PC-3 (cell line): ENCODE results near the gene CCN2. TPM values are rescaled to one million over a fixed set of nuclear protein-coding genes. Genes with fewer than 3 reads are reported as not detected.

Experiments used
- ATAC-seq: fragments of 200-7000 bp; cut with Tn5 transposase; 2 replicates; pipeline ENCODE4 v1.9.1; 2020; ENCODE audit warnings: mild to moderate bottlenecking, moderate library complexity
- BruUV-seq: library from RNA; stranded (reverse); fragments of 400-500 nt; replicated peaks from 2 replicates; lab custom pipeline; 2021; lab: Mats Ljungman, UMichigan
- CTCF ChIA-PET: fragments of 300-600 bp; sonication (Branson Sonifier 250); formaldehyde crosslinking; loops from one replicate; lab custom pipeline; 2022; ENCODE audit warnings: antibody characterized with exemption; lab: Charles Lee
- POLR2A ChIA-PET: fragments of 300-600 bp; sonication (Branson Sonifier 250); formaldehyde crosslinking; loops from one replicate; lab custom pipeline; 2022; ENCODE audit warnings: antibody characterized with exemption; ENCODE audit not compliant: unreplicated experiment; lab: Charles Lee
- DNase-seq: peaks from one replicate; pipeline ENCODE4 v3.0.0-alpha.2; 2015
- H2AFZ ChIP-seq: fragments of 300-600 bp; sonication (generic); 2 replicates; pipeline ENCODE4 v1.6.0; 2016; ENCODE audit warnings: antibody characterized with exemption, low read length
- H3F3A ChIP-seq: fragments of 300-600 bp; sonication (generic); one replicate; pipeline ENCODE4 v1.6.0; 2017; ENCODE audit warnings: antibody characterized with exemption, low read length, control low read depth, mild to moderate bottlenecking; ENCODE audit not compliant: unreplicated experiment
- H3K27ac ChIP-seq: fragments of 300-600 bp; sonication (generic); 2 replicates; pipeline ENCODE4 v1.5.1; 2016; ENCODE audit warnings: mild to moderate bottlenecking, low read length
- H3K27me3 ChIP-seq: fragments of 300-600 bp; sonication (generic); 2 replicates; pipeline ENCODE4 v1.6.1; 2016; ENCODE audit warnings: low read length, mixed read lengths
- H3K36me3 ChIP-seq: fragments of 300-600 bp; sonication (generic); 2 replicates; pipeline ENCODE4 v1.6.1; 2016; ENCODE audit warnings: low read depth, mixed run types, low read length, mixed read lengths
- H3K4me1 ChIP-seq: fragments of 300-600 bp; sonication (generic); 2 replicates; pipeline ENCODE4 v1.5.1; 2016; ENCODE audit warnings: low read length; ENCODE audit not compliant: insufficient read depth
- H3K4me2 ChIP-seq: fragments of 300-600 bp; sonication (generic); 2 replicates; pipeline ENCODE4 v1.6.0; 2016; ENCODE audit warnings: low read length
- H3K4me3 ChIP-seq: fragments of 300-600 bp; sonication (generic); 2 replicates; pipeline ENCODE4 v1.5.1; 2016; ENCODE audit warnings: mild to moderate bottlenecking, low read length, mixed read lengths
- H3K79me2 ChIP-seq: fragments of 300-600 bp; sonication (generic); 2 replicates; pipeline ENCODE4 v1.6.1; 2017; ENCODE audit warnings: low read length, mixed read lengths
- H3K9ac ChIP-seq: fragments of 300-600 bp; sonication (generic); 2 replicates; pipeline ENCODE4 v1.6.0; 2016; ENCODE audit warnings: mild to moderate bottlenecking, low read length
- H3K9me2 ChIP-seq: fragments of 300-600 bp; sonication (generic); replicated peaks from 2 replicates; pipeline ENCODE4 v1.6.1; 2016; ENCODE audit warnings: mixed run types, low read length, mixed read lengths
- H3K9me3 ChIP-seq: fragments of 300-600 bp; sonication (generic); 2 replicates; pipeline ENCODE4 v1.6.1; 2016; ENCODE audit warnings: low read length, mixed read lengths
- H4K20me1 ChIP-seq: fragments of 300-600 bp; sonication (generic); 2 replicates; pipeline ENCODE4 v1.6.1; 2016; ENCODE audit warnings: low read length, mixed read lengths
- CTCF ChIP-seq: fragments of 300-600 bp; sonication (generic); conservative IDR thresholded peaks from 2 replicates; pipeline ENCODE4 v1.5.1; 2017; ENCODE audit warnings: antibody characterized with exemption, low read depth, mild to moderate bottlenecking, low read length
- EZH2 ChIP-seq: fragments of 300-600 bp; sonication (generic); IDR thresholded peaks from one replicate; pipeline ENCODE4 v1.6.1; 2017; ENCODE audit warnings: antibody characterized with exemption, mild to moderate bottlenecking, low read length; ENCODE audit not compliant: unreplicated experiment
- EZH2phosphoT487 ChIP-seq: fragments of 300-600 bp; sonication (generic); IDR thresholded peaks from 2 replicates; pipeline ENCODE4 v1.6.1; 2018; ENCODE audit warnings: mild to moderate bottlenecking, antibody characterized with exemption, low read length, borderline replicate concordance
- intact Hi-C: fragments of 100-400 bp; cut with micrococcal nuclease; formaldehyde crosslinking; loops from 2 replicates; pipeline ENCODE4 v1.9.0; 2023
- total RNA-seq: library from RNA; depleted of rRNA; stranded (reverse); fragments of >200 nt; gene quantifications from 2 replicates; pipeline ENCODE4 v1.2.3, GENCODE V29; 2014

CCN2 gene
- total RNA-seq, 1 experiment from 2014 or later, result 33.2 TPM

GRCh38 chr6:131963063-131963462 is 11.9 kb upstream of the CCN2 start:
- CTCF ChIA-PET, result no interaction called here
- no peak for ATAC-seq

GRCh38 chr6:131960371-131961133 is 9.4 kb upstream of the CCN2 start:
- DNase-seq, result peak; percentile 18
- no peaks in the 10 kb centered on the region for H4K20me1 ChIP-seq
- ChIA-PET CTCF (interaction anchor here (1.0 kb wide), 1 partner anchor 257 kb away, joined by 4 read pairs; no protein-coding TSS in a partner anchor), POLR2A (interaction anchor here (0.7 kb wide), 1 partner anchor 35 kb away, joined by 7 read pairs; no protein-coding TSS in a partner anchor)
- H3K9ac ChIP-seq, result no peak overlapping the region
- no peaks in the 10 kb centered on the region for H3K9me2 ChIP-seq
- H3F3A ChIP-seq, result no peaks in the 10 kb centered on the region
- H3K4me1 ChIP-seq, result no peaks in the 10 kb centered on the region
- no peak overlapping the region for H3K4me2 ChIP-seq
- peak; percentile 54; the same call in 1 of the 2 replicates for TF ChIP-seq CTCF
- TF ChIP-seq EZH2phosphoT487, result no peak
- no peak for TF ChIP-seq EZH2
- ATAC-seq, result no peak
- intact Hi-C loops, result loop anchor here (1.0 kb wide), 2 partner anchors 100 to 201 kb away; no protein-coding TSS in a partner anchor
- no peaks in the 10 kb centered on the region for H3K79me2 ChIP-seq
- H3K4me3 ChIP-seq, result no peak overlapping the region
- BruUV-seq, result no TSS peak
- no peaks in the 10 kb centered on the region for H3K27me3 ChIP-seq
- no peaks in the 10 kb centered on the region for H3K36me3 ChIP-seq
- H3K9me3 ChIP-seq, result no peaks in the 10 kb centered on the region
- H3K27ac ChIP-seq, result no peak overlapping the region
- no peak overlapping the region for H2AFZ ChIP-seq

More at GRCh38 chr6:131963063-131963462, 11.9 kb upstream of the CCN2 start:
- intact Hi-C loops, result no loop called here
- Histone ChIP-seq H3K4me3 (no peak overlapping the region), H3K9me2 (no peaks in the 10 kb centered on the region), H3K4me2 (no peak overlapping the region), H3K27ac (no peak overlapping the region), H3K36me3 (no peaks in the 10 kb centered on the region), H4K20me1 (no peaks in the 10 kb centered on the region), H2AFZ (no peak overlapping the region), H3K9ac (no peak overlapping the region), H3K4me1 (no peaks in the 10 kb centered on the region), H3F3A (no peaks in the 10 kb centered on the region), H3K79me2 (no peaks in the 10 kb centered on the region), H3K9me3 (no peaks in the 10 kb centered on the region), H3K27me3 (no peaks in the 10 kb centered on the region)
- DNase-seq, result no peak
- BruUV-seq, result no TSS peak
- POLR2A ChIA-PET, result no interaction called here
- TF ChIP-seq EZH2, result no peak
- no peak for TF ChIP-seq CTCF
- no peak for TF ChIP-seq EZH2phosphoT487
